Measurements from ENCODE around the gene ADAMTS2. TPM values are rescaled to one million over a fixed set of nuclear protein-coding genes. Genes with fewer than 3 reads are reported as not detected.

The ADAMTS2 gene
- total and polyA plus RNA-seq, 8 donors, result 1.8 to 41.5 (median 11.6) TPM

- Histone ChIP-seq H3K27ac (no peak overlapping the region), H3K36me3 (no peaks in the 10 kb centered on the region), H3K9me3 (peaks cover 0 to 14% (median 2%) of the 10 kb centered on the region in 4 donors), H3K4me3 (no peak overlapping the region), H3K27me3 (no peaks in the 10 kb centered on the region), H3K4me1 (peaks cover 0 to 20% (median 6%) of the 10 kb centered on the region in 4 donors)
- no peak for DNase-seq
- intact Hi-C loops (cut with DNase I; ENCODE audit: low total_unique reads), result no loop called here
- whole genome bisulfite sequencing, 5 donors, result 80 to 88% (median 86%) methylated on average over 22 of the region's 22 CpGs
- no peak for TF ChIP-seq POLR2A (IDR thresholded peaks at IDR 0.05)
- TF ChIP-seq EP300 (IDR thresholded peaks at IDR 0.05), result no peak
- TF ChIP-seq POLR2AphosphoS5 (IDR thresholded peaks at IDR 0.05), result no peak
Measured at GRCh38 chr5:179296150-179296821, 49.0 kb downstream of the ADAMTS2 start.

DNA sequence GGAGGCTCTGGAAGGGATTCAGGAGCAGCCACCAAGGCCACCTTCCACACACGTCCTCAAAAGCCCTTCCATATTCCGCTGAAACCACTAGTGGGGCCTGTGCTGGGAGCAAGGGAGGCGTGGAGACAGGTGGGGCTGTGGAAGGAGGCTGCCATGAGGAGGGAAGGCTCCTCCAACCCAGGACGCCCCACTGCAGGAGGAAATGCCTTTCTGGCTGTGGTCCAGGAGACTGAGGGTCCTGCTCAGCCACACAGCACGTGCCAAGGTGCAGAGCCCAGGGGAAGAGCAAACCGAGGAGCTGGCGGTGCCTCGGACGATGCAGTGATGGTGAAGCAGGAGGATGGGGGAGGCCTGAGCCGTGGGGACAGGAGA, 49.5 kb downstream of the ADAMTS2 start:
- Histone ChIP-seq H3K4me1 (peaks cover 0 to 15% (median 6%) of the 10 kb centered on the region in 4 donors), H3K9me3 (peaks cover 0 to 14% (median 2%) of the 10 kb centered on the region in 4 donors), H3K36me3 (no peaks in the 10 kb centered on the region), H3K27me3 (no peaks in the 10 kb centered on the region), H3K27ac (no peak overlapping the region), H3K4me3 (no peak overlapping the region)
- DNase-seq, result no peak
- TF ChIP-seq POLR2A (IDR thresholded peaks at IDR 0.05) (no peak), POLR2AphosphoS5 (IDR thresholded peaks at IDR 0.05) (no peak), EP300 (IDR thresholded peaks at IDR 0.05) (no peak)
- TF ChIP-seq, protein P1, sequence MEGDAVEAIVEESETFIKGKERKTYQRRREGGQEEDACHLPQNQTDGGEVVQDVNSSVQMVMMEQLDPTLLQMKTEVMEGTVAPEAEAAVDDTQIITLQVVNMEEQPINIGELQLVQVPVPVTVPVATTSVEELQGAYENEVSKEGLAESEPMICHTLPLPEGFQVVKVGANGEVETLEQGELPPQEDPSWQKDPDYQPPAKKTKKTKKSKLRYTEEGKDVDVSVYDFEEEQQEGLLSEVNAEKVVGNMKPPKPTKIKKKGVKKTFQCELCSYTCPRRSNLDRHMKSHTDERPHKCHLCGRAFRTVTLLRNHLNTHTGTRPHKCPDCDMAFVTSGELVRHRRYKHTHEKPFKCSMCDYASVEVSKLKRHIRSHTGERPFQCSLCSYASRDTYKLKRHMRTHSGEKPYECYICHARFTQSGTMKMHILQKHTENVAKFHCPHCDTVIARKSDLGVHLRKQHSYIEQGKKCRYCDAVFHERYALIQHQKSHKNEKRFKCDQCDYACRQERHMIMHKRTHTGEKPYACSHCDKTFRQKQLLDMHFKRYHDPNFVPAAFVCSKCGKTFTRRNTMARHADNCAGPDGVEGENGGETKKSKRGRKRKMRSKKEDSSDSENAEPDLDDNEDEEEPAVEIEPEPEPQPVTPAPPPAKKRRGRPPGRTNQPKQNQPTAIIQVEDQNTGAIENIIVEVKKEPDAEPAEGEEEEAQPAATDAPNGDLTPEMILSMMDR (IDR thresholded peaks at IDR 0.05), result no peak
- intact Hi-C loops (cut with DNase I; ENCODE audit: low total_unique reads), result no loop called here
- WGBS, 5 donors, result 64 to 80% (median 72%) methylated on average over 10 of the region's 10 CpGs

- Histone ChIP-seq H3K27me3 (no peaks in the 10 kb centered on the region), H3K4me1 (peaks cover 0 to 14% (median 6%) of the 10 kb centered on the region in 4 donors), H3K36me3 (no peaks in the 10 kb centered on the region), H3K4me3 (no peak overlapping the region), H3K27ac (peak overlapping the region in 3 of 5 donors; percentile 26 to 54 (median 48)), H3K9me3 (peaks cover 0 to 14% (median 2%) of the 10 kb centered on the region in 4 donors)
- DNase-seq, result peak in 1 of 2 donors; percentile 73
- TF ChIP-seq EP300 (IDR thresholded peaks at IDR 0.05) (no peak), POLR2A (IDR thresholded peaks at IDR 0.05) (no peak), POLR2AphosphoS5 (IDR thresholded peaks at IDR 0.05) (no peak)
- TF ChIP-seq, protein P1 (IDR thresholded peaks at IDR 0.05), result no peak
- intact Hi-C loops (cut with DNase I; ENCODE audit: low total_unique reads), result no loop called here
- WGBS, 5 donors, result 68 to 78% (median 77%) methylated on average over 17 to 19 of the region's 19 CpGs
Measured at GRCh38 chr5:179294891-179295777, 50.1 kb downstream of the ADAMTS2 start.

- WGBS, 5 donors, result 81 to 89% (median 87%) methylated on average over 5 to 12 of the region's 12 CpGs
- intact Hi-C loops (cut with DNase I; ENCODE audit: low total_unique reads), result no loop called here
- H3K36me3 ChIP-seq, result no peaks in the 10 kb centered on the region
- H3K27ac ChIP-seq, result no peak overlapping the region
- TF ChIP-seq POLR2A (IDR thresholded peaks at IDR 0.05) (no peak), POLR2AphosphoS5 (IDR thresholded peaks at IDR 0.05) (no peak), EP300 (IDR thresholded peaks at IDR 0.05) (no peak)
- TF ChIP-seq, protein P1 (IDR thresholded peaks at IDR 0.05), result no peak
- peaks cover 0 to 14% (median 6%) of the 10 kb centered on the region in 4 donors for H3K4me1 ChIP-seq
- DNase-seq, result no peak
- peaks cover 0 to 14% (median 2%) of the 10 kb centered on the region in 4 donors for H3K9me3 ChIP-seq
- no peak overlapping the region for H3K4me3 ChIP-seq
- H3K27me3 ChIP-seq, result no peaks in the 10 kb centered on the region
Measured at GRCh38 chr5:179294131-179294780, 51.0 kb downstream of the ADAMTS2 start.
